GM23338 (cell line): ENCODE data around the gene MYH7.

Source experiments
- CREB1 ChIP-seq: fragments of 250-450 bp; sonication (Bioruptor Pico); IDR thresholded peaks from 2 replicates; pipeline ENCODE4 v1.5.0; 2020; ENCODE audit warnings: low read depth, mild to moderate bottlenecking, moderate library complexity
- EZH2 ChIP-seq: fragments of 200-600 bp; sonication (generic); IDR thresholded peaks from one replicate; pipeline ENCODE4 v1.8.0; 2017; ENCODE audit warnings: antibody characterized with exemption, mild to moderate bottlenecking, low read depth; ENCODE audit not compliant: unreplicated experiment
- EZH2phosphoT487 ChIP-seq: fragments of 200-600 bp; sonication (generic); IDR thresholded peaks from one replicate; pipeline ENCODE4 v1.8.1; 2018; ENCODE audit warnings: antibody characterized with exemption; ENCODE audit not compliant: unreplicated experiment
- JUNB ChIP-seq: IDR thresholded peaks from one replicate; pipeline ENCODE4 v1.6.1; 2016; ENCODE audit warnings: antibody characterized with exemption; ENCODE audit not compliant: unreplicated experiment
- NANOG ChIP-seq: IDR thresholded peaks from 2 replicates; pipeline ENCODE4 v1.6.1; 2016; ENCODE audit warnings: antibody characterized with exemption, borderline replicate concordance
- POLR2AphosphoS5 ChIP-seq: IDR thresholded peaks from 2 replicates; pipeline ENCODE4 v1.6.1; 2016; ENCODE audit warnings: antibody characterized with exemption, low read depth
- STAT1 ChIP-seq: IDR thresholded peaks from one replicate; pipeline ENCODE4 v1.6.1; 2016; ENCODE audit warnings: antibody characterized with exemption; ENCODE audit not compliant: unreplicated experiment
- ZNF114 ChIP-seq: fragments of 250-450 bp; sonication (Bioruptor Pico); IDR thresholded peaks from 2 replicates; pipeline ENCODE4 v1.5.0; 2020; ENCODE audit warnings: mild to moderate bottlenecking, moderate library complexity
- ZNF331 ChIP-seq: fragments of 250-450 bp; sonication (Bioruptor Pico); IDR thresholded peaks from 2 replicates; pipeline ENCODE4 v1.5.0; 2020; ENCODE audit warnings: low read depth, mild to moderate bottlenecking, moderate library complexity
- TF ChIP-seq, protein P1 (sequence below), 2 experiments: fragments of 200-600 bp in 1 of 2; sonication (generic) in 1 of 2; conservative IDR thresholded peaks; 2 replicates each; pipeline versions ENCODE4 v1.5.1 to v1.6.1; 2016 to 2017; ENCODE audit warnings: antibody characterized with exemption in 2 of 2, low read depth in 2 of 2, mild to moderate bottlenecking in 2 of 2, moderate library complexity in 1 of 2
- TF ChIP-seq, protein P2 (sequence below): IDR thresholded peaks from one replicate; pipeline ENCODE4 v1.6.1; 2018; ENCODE audit warnings: antibody characterized with exemption; ENCODE audit not compliant: unreplicated experiment
- TF ChIP-seq, protein P3 (sequence below): IDR thresholded peaks from 2 replicates; pipeline ENCODE4 v1.6.1; 2016; ENCODE audit warnings: antibody characterized with exemption

DNA sequence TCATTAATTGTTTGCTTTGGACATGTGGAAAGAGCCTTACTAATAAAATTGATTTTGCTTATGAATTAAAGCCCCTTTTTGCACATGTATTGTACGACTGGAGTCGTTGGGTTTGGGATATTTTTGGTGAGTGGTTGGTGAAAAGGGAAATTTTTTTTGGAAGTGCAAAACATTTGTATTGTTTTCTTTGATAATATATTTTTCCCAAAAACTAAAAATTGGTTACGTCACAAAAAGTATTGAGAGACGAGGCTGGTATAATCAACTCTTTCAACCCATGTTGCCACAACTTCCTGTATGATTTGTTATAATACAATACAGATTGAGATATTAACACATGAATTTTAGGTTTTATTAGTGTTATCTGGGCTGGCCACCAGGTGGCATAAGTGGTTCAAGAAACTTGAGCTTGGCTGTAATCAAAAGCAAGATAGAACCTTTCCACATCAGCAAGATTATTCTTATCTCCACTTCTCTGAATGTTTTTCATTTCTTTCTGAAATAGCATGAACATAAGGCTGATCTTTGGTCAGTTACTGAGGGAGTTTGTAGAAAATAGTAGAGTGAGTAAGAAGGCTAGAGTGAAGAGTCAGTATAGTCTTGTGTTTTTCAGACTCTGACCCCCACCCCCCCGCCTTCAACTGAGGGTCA lies 42.8 kb upstream of the MYH7 start:
- TF ChIP-seq, protein P1, sequence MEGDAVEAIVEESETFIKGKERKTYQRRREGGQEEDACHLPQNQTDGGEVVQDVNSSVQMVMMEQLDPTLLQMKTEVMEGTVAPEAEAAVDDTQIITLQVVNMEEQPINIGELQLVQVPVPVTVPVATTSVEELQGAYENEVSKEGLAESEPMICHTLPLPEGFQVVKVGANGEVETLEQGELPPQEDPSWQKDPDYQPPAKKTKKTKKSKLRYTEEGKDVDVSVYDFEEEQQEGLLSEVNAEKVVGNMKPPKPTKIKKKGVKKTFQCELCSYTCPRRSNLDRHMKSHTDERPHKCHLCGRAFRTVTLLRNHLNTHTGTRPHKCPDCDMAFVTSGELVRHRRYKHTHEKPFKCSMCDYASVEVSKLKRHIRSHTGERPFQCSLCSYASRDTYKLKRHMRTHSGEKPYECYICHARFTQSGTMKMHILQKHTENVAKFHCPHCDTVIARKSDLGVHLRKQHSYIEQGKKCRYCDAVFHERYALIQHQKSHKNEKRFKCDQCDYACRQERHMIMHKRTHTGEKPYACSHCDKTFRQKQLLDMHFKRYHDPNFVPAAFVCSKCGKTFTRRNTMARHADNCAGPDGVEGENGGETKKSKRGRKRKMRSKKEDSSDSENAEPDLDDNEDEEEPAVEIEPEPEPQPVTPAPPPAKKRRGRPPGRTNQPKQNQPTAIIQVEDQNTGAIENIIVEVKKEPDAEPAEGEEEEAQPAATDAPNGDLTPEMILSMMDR (conservative IDR thresholded peaks at IDR 0.05; ENCODE audit: low read depth in 2 of 2) = peak; percentile 70 to 95
- TF ChIP-seq EZH2 (no peak), EZH2phosphoT487 (no peak), NANOG (no peak), POLR2AphosphoS5 (no peak), STAT1 (no peak), CREB1 (CRISPR knock-in tag) (no peak), ZNF331 (no peak), ZNF114 (no peak), JUNB (no peak)
- TF ChIP-seq, protein P2, sequence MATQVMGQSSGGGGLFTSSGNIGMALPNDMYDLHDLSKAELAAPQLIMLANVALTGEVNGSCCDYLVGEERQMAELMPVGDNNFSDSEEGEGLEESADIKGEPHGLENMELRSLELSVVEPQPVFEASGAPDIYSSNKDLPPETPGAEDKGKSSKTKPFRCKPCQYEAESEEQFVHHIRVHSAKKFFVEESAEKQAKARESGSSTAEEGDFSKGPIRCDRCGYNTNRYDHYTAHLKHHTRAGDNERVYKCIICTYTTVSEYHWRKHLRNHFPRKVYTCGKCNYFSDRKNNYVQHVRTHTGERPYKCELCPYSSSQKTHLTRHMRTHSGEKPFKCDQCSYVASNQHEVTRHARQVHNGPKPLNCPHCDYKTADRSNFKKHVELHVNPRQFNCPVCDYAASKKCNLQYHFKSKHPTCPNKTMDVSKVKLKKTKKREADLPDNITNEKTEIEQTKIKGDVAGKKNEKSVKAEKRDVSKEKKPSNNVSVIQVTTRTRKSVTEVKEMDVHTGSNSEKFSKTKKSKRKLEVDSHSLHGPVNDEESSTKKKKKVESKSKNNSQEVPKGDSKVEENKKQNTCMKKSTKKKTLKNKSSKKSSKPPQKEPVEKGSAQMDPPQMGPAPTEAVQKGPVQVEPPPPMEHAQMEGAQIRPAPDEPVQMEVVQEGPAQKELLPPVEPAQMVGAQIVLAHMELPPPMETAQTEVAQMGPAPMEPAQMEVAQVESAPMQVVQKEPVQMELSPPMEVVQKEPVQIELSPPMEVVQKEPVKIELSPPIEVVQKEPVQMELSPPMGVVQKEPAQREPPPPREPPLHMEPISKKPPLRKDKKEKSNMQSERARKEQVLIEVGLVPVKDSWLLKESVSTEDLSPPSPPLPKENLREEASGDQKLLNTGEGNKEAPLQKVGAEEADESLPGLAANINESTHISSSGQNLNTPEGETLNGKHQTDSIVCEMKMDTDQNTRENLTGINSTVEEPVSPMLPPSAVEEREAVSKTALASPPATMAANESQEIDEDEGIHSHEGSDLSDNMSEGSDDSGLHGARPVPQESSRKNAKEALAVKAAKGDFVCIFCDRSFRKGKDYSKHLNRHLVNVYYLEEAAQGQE = no peak
- TF ChIP-seq, protein P3, sequence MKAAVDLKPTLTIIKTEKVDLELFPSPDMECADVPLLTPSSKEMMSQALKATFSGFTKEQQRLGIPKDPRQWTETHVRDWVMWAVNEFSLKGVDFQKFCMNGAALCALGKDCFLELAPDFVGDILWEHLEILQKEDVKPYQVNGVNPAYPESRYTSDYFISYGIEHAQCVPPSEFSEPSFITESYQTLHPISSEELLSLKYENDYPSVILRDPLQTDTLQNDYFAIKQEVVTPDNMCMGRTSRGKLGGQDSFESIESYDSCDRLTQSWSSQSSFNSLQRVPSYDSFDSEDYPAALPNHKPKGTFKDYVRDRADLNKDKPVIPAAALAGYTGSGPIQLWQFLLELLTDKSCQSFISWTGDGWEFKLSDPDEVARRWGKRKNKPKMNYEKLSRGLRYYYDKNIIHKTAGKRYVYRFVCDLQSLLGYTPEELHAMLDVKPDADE = no peak
